A549 (cell line): ENCODE measurements around the gene LIN28A.

Experiments
- CTCF ChIP-seq: fragments of >200 bp; sonication (Bioruptor Twin); formaldehyde crosslinking; IDR thresholded peaks from 3 replicates; pipeline ENCODE4 v1.5.1; 2016
- EP300 ChIP-seq, 2 experiments: fragments of >200 bp; sonication (Bioruptor Twin); formaldehyde crosslinking; IDR thresholded peaks; 2 replicates in 1 of 2; 3 replicates in 1 of 2; pipeline ENCODE4 v1.6.1; 2016 to 2017

- TF ChIP-seq CTCF, result no peak
- TF ChIP-seq EP300 (IDR thresholded peaks at IDR 0.05), result no peak
Measured at GRCh38 chr1:26468911-26469310, 58.3 kb downstream of the LIN28A start.
